Body of pancreas (tissue), 4 donors: ENCODE results near the gene WFS1. TPM values are rescaled to one million over a fixed set of nuclear protein-coding genes. Genes with fewer than 3 reads are reported as not detected.

Source experiments
- ATAC-seq: fragments of 150-250 bp; one replicate; pipeline ENCODE4 v1.9.1; 2016
- DNase-seq, 4 donors: peaks; one replicate each; pipeline ENCODE4 v3.0.0-alpha.2; 2019
- H3K27ac ChIP-seq, 4 donors: fragments of 200-600 bp; sonication (generic); 1 replicate in 3 of 4; 2 replicates in 1 of 4; pipeline versions ENCODE4 v1.5.1 to v1.6.1; 2016 to 2019; ENCODE audit warnings: mild to moderate bottlenecking in 1 of 4, mixed read lengths in 1 of 4, moderate library complexity in 1 of 4
- H3K27me3 ChIP-seq, 2 donors: fragments of 200-600 bp; sonication (generic); one replicate each; pipeline ENCODE4 v1.6.0; 2016; ENCODE audit warnings: mild to moderate bottlenecking in 1 of 2
- H3K36me3 ChIP-seq, 2 donors: fragments of 200-600 bp; sonication (generic); replicated peaks in 1 of 2; 2 replicates each; pipeline ENCODE4 v1.5.1; 2016; ENCODE audit warnings: low read depth in 2 of 2; ENCODE audit not compliant: insufficient read depth in 1 of 2
- H3K4me1 ChIP-seq: fragments of 200-600 bp; sonication (generic); one replicate; pipeline ENCODE4 v1.6.0; 2016
- H3K4me3 ChIP-seq, 2 donors: fragments of 200-600 bp; sonication (generic); 1 replicate in 1 of 2; 2 replicates in 1 of 2; pipeline ENCODE4 v1.5.1; 2016 to 2019
- H3K9me3 ChIP-seq, 3 donors: fragments of 200-600 bp; sonication (generic); 1 replicate in 2 of 3; 2 replicates in 1 of 3; pipeline ENCODE4 v1.5.1; 2016
- POLR2A ChIP-seq, 3 donors: fragments of 450-650 bp; IDR thresholded peaks; one replicate each; pipeline ENCODE4 v1.6.1; 2016; ENCODE audit warnings: antibody characterized with exemption in 3 of 3, mild to moderate bottlenecking in 2 of 3
- whole genome bisulfite sequencing, 2 donors: methylation state at CpG; one replicate each; pipeline ENCODE4 v1.1.5; 2017; 5-methylcytosine and 5-hydroxymethylcytosine counted together
- intact Hi-C: fragments of 100-400 bp; cut with DNase I; formaldehyde crosslinking; loops from one replicate; pipeline ENCODE4 v1.15.1; 2023
- total RNA-seq, 2 donors: library from RNA; depleted of rRNA; stranded (reverse); fragments of >200 nt; gene quantifications; one replicate each; pipeline ENCODE4 v1.1.0, GENCODE V29; 2016
- TF ChIP-seq, protein P1 (sequence below), 7 experiments: fragments of 450-650 bp in 4 of 7; fragments of 200-600 bp in 3 of 7; sonication (generic) in 3 of 7; IDR thresholded peaks; one replicate each; pipeline ENCODE4 v1.5.1; 2016 to 2019; ENCODE audit warnings: antibody characterized with exemption in 7 of 7

WFS1 gene
- total RNA-seq, 2 donors from 2014 or later, result 18.4 to 31.6 TPM

DNA sequence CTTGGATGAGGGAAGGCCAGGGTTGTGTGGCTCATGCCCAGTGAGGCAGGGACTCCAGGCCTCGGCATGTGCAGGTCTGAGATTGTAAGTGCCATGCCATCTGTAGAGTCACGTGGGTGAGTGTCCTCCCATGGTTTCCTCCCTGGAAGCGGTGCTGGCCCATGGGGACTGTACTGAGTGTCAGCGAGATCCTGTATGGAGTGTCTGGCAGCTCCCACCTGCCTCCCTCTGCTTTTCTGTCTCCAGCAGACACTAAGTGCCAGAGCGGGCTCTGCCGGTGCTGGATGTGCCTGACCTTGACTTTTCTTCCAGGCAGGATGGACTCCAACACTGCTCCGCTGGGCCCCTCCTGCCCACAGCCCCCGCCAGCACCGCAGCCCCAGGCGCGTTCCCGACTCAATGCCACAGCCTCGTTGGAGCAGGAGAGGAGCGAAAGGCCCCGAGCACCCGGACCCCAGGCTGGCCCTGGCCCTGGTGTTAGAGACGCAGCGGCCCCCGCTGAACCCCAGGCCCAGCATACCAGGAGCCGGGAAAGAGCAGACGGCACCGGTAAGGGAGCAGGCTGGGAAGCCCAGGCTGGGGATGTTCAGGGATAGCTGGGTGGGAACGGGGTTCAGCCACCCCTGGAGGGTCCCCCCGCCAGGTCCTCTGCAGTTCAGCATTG, 7.6 kb downstream of the WFS1 start:
- Histone ChIP-seq H3K27ac (no peak overlapping the region), H3K4me3 (no peak overlapping the region), H3K27me3 (no peaks in the 10 kb centered on the region), H3K4me1 (peaks cover 39% of the 10 kb centered on the region), H3K9me3 (no peaks in the 10 kb centered on the region), H3K36me3 (no peaks in the 10 kb centered on the region)
- no peak for DNase-seq
- WGBS, 2 donors, result 76 to 92% methylated on average over 5 to 24 of the region's 24 CpGs
- no peak for TF ChIP-seq POLR2A (IDR thresholded peaks at IDR 0.05)
- TF ChIP-seq, protein P1, sequence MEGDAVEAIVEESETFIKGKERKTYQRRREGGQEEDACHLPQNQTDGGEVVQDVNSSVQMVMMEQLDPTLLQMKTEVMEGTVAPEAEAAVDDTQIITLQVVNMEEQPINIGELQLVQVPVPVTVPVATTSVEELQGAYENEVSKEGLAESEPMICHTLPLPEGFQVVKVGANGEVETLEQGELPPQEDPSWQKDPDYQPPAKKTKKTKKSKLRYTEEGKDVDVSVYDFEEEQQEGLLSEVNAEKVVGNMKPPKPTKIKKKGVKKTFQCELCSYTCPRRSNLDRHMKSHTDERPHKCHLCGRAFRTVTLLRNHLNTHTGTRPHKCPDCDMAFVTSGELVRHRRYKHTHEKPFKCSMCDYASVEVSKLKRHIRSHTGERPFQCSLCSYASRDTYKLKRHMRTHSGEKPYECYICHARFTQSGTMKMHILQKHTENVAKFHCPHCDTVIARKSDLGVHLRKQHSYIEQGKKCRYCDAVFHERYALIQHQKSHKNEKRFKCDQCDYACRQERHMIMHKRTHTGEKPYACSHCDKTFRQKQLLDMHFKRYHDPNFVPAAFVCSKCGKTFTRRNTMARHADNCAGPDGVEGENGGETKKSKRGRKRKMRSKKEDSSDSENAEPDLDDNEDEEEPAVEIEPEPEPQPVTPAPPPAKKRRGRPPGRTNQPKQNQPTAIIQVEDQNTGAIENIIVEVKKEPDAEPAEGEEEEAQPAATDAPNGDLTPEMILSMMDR (IDR thresholded peaks at IDR 0.05), result no peak
- no peak for ATAC-seq
- intact Hi-C loops, result no loop called here

GRCh38 chr4:6277935-6278800, 8.5 kb downstream of the WFS1 start:
- WGBS, 2 donors, result 81 to 83% methylated on average over 13 to 21 of the region's 21 CpGs
- Histone ChIP-seq H3K4me1 (peaks cover 30% of the 10 kb centered on the region), H3K36me3 (no peaks in the 10 kb centered on the region), H3K27ac (no peak overlapping the region), H3K9me3 (no peaks in the 10 kb centered on the region), H3K4me3 (no peak overlapping the region), H3K27me3 (no peaks in the 10 kb centered on the region)
- no peak for TF ChIP-seq POLR2A (IDR thresholded peaks at IDR 0.05)
- TF ChIP-seq, protein P1 (IDR thresholded peaks at IDR 0.05), result no peak
- ATAC-seq, result no peak
- intact Hi-C loops, result no loop called here
- no peak for DNase-seq

DNA sequence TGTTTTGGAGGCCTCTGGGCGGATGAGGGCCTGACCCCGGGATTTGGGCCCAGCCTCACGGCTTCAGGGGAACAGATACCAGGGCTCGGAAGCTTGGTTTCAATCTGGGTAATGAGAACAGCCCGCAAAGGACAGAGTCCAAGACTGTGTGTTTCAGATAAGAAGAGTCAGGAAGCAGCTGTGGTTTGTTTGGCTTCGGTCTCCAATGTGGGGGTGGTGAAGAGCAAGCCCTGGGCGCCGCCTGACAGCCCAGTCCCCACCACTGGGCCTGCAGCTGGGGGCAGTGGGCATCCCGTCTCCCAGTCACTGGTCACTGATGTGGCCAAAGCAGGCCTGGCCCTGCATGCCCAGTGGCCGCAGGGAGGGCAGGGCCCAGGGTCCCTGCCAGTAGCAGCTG, 9.1 kb downstream of the WFS1 start:
- peak; percentile 51 for ATAC-seq
- Histone ChIP-seq H3K36me3 (no peaks in the 10 kb centered on the region), H3K9me3 (no peaks in the 10 kb centered on the region), H3K27ac (no peak overlapping the region), H3K4me3 (no peak overlapping the region), H3K27me3 (no peaks in the 10 kb centered on the region), H3K4me1 (peaks cover 24% of the 10 kb centered on the region)
- WGBS, 2 donors, result 29 to 40% methylated on average over 3 to 10 of the region's 10 CpGs
- TF ChIP-seq POLR2A (IDR thresholded peaks at IDR 0.05), result no peak
- TF ChIP-seq, protein P1 (IDR thresholded peaks at IDR 0.05), result no peak
- intact Hi-C loops, result no loop called here
- peak in 2 of 4 donors; percentile 48 to 53 for DNase-seq

- no peak overlapping the region for H3K27ac ChIP-seq
- no peak overlapping the region for H3K4me3 ChIP-seq
- TF ChIP-seq POLR2A (IDR thresholded peaks at IDR 0.05), result no peak
- TF ChIP-seq, protein P1 (IDR thresholded peaks at IDR 0.05), result no peak
- H3K27me3 ChIP-seq, result no peaks in the 10 kb centered on the region
- H3K36me3 ChIP-seq, result no peaks in the 10 kb centered on the region
- H3K9me3 ChIP-seq, result no peaks in the 10 kb centered on the region
- H3K4me1 ChIP-seq, result peaks cover 23% of the 10 kb centered on the region
- no peak for ATAC-seq
- 71 to 80% methylated on average over 2 to 14 of the region's 14 CpGs for WGBS, 2 donors
- intact Hi-C loops, result no loop called here
- DNase-seq, result no peak
Measured at GRCh38 chr4:6279582-6280289, 10.1 kb downstream of the WFS1 start.
